ENCODE data around the gene DUSP5. TPM values are rescaled to one million over a fixed set of nuclear protein-coding genes. Genes with fewer than 3 reads are reported as not detected.
"Not testable (repeated sequence)": the region's sequence is repeated elsewhere in the genome, so short reads cannot be mapped to it uniquely, and the experiment has no call there.

Gene DUSP5
- total and polyA plus RNA-seq, 3 donors from 2014 or later: 42.7 to 57.5 (median 42.8) TPM

- no peaks in the 10 kb centered on the region for H3K27me3 ChIP-seq
- H3K4me3 ChIP-seq: no peak overlapping the region
- H3K36me3 ChIP-seq (ENCODE audit: low read depth, missing control alignments): no peaks in the 10 kb centered on the region
- intact Hi-C loops (cut with DNase I; ENCODE audit: low total_unique reads): no loop called here
- DNase-seq: no peak
- H3K27ac ChIP-seq: no peak overlapping the region
- TF ChIP-seq, protein P1, sequence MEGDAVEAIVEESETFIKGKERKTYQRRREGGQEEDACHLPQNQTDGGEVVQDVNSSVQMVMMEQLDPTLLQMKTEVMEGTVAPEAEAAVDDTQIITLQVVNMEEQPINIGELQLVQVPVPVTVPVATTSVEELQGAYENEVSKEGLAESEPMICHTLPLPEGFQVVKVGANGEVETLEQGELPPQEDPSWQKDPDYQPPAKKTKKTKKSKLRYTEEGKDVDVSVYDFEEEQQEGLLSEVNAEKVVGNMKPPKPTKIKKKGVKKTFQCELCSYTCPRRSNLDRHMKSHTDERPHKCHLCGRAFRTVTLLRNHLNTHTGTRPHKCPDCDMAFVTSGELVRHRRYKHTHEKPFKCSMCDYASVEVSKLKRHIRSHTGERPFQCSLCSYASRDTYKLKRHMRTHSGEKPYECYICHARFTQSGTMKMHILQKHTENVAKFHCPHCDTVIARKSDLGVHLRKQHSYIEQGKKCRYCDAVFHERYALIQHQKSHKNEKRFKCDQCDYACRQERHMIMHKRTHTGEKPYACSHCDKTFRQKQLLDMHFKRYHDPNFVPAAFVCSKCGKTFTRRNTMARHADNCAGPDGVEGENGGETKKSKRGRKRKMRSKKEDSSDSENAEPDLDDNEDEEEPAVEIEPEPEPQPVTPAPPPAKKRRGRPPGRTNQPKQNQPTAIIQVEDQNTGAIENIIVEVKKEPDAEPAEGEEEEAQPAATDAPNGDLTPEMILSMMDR (IDR thresholded peaks at IDR 0.05): no peak
- TF ChIP-seq POLR2A (IDR thresholded peaks at IDR 0.05): no peak
- H3K4me1 ChIP-seq: no peaks in the 10 kb centered on the region
- 85 to 96% methylated on average over 2 of the region's 2 CpGs for WGBS, 2 donors
- H3K9me3 ChIP-seq: no peaks in the 10 kb centered on the region
Measured at GRCh38 chr10:110531687-110532086, 34.0 kb downstream of the DUSP5 start.

GRCh38 chr10:110532628-110533027, 34.9 kb downstream of the DUSP5 start:
- H3K4me3 ChIP-seq; H3K27me3 ChIP-seq; intact Hi-C loops (cut with DNase I; ENCODE audit: low total_unique reads); H3K9me3 ChIP-seq; H3K4me1 ChIP-seq; DNase-seq; H3K27ac ChIP-seq; H3K36me3 ChIP-seq (ENCODE audit: low read depth, missing control alignments): not testable (repeated sequence)
- WGBS, 2 donors: 96 to 97% methylated on average over 4 of the region's 4 CpGs

DNA sequence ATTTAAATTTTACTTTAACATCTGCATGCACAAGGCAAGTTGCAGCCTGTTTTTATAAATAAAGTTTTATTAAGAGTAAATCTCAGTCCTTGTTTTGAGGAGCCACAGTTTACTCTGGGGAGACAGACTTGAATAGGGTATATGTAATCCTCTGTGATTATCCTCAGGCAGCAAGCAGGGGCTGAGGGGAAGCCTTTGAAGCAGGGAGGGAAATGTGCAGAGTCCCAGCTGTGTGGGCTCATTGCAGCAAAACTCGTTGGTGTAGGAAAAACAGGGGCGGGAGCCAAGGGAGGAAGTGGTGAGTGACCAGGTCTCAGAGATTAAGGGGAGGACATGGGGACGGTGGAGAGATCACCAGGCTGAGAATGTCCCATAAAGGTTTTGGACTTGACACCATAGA, 35.4 kb downstream of the DUSP5 start:
- TF ChIP-seq POLR2A (IDR thresholded peaks at IDR 0.05): no peak
- TF ChIP-seq, protein P1 (IDR thresholded peaks at IDR 0.05): no peak
- H3K4me3 ChIP-seq: no peak overlapping the region
- no peaks in the 10 kb centered on the region for H3K36me3 ChIP-seq (ENCODE audit: low read depth, missing control alignments)
- no peak for DNase-seq
- intact Hi-C loops (cut with DNase I; ENCODE audit: low total_unique reads): no loop called here
- no peaks in the 10 kb centered on the region for H3K9me3 ChIP-seq
- no peaks in the 10 kb centered on the region for H3K4me1 ChIP-seq
- H3K27ac ChIP-seq: no peak overlapping the region
- H3K27me3 ChIP-seq: no peaks in the 10 kb centered on the region
- 43 to 48% methylated on average over 3 of the region's 3 CpGs for WGBS, 2 donors

- H3K4me1 ChIP-seq: no peaks in the 10 kb centered on the region
- intact Hi-C loops (cut with DNase I; ENCODE audit: low total_unique reads): no loop called here
Measured at GRCh38 chr10:110534571-110534970, 36.9 kb downstream of the DUSP5 start.

DNA sequence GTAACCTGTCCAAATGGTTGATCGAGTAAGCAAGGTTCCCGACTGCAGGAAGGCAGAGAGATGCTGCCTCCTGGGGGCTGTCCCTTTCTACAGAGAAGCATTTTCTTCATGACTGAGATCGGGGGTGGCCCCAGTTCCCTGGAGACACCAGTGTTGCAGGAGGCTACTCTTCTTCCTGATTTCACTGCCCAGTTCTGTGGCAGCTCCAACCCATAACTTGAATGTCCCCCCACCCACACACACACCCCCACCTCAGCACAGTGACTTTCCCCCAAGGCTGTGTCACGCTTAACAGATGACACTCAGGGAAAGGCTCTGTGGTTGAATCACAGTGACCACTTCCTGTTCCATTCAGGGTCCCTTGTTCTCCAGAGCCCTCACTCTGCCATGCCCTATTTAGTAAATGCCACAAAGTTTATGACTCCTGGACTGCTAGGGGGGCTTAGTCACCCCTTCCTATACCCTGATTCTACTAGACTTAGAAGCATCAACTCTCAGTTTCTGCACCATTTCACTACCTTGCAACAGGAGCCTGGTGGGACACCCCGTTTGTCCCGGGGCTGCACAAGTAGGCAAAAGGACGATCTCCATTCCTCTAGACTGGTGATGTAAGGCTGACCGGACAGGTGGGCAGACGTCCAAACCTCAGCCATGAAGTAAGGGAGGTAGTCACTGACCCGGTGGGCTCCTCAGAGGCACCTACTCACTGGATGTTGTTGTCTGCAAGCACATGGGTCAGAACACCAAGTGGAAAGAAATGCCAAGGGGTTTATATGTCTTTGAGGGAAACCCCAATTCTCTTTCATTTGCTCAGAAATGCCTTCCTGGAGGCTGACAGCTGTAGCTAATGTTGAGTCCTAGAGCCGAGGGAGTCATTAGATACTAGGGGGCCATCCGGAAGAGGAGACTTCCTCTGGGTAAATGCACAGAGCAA, 38.5 kb downstream of the DUSP5 start:
- Histone ChIP-seq H3K27ac (no peak overlapping the region), H3K36me3 (ENCODE audit: low read depth, missing control alignments) (no peaks in the 10 kb centered on the region), H3K4me1 (no peaks in the 10 kb centered on the region), H3K9me3 (no peaks in the 10 kb centered on the region), H3K27me3 (no peaks in the 10 kb centered on the region), H3K4me3 (no peak overlapping the region)
- WGBS, 2 donors: 71 to 72% methylated on average over 11 to 12 of the region's 12 CpGs
- intact Hi-C loops (cut with DNase I; ENCODE audit: low total_unique reads): no loop called here
- DNase-seq: no peak
- TF ChIP-seq, protein P1 (IDR thresholded peaks at IDR 0.05): no peak
- TF ChIP-seq POLR2A (IDR thresholded peaks at IDR 0.05): no peak

More at GRCh38 chr10:110534571-110534970, 36.9 kb downstream of the DUSP5 start:
- 79 to 80% methylated on average over 2 of the region's 2 CpGs for WGBS, 2 donors
- Histone ChIP-seq H3K27ac (no peak overlapping the region), H3K9me3 (no peaks in the 10 kb centered on the region), H3K36me3 (ENCODE audit: low read depth, missing control alignments) (no peaks in the 10 kb centered on the region), H3K4me3 (no peak overlapping the region), H3K27me3 (no peaks in the 10 kb centered on the region)
- no peak for TF ChIP-seq POLR2A (IDR thresholded peaks at IDR 0.05)
- TF ChIP-seq, protein P1 (IDR thresholded peaks at IDR 0.05): no peak
- DNase-seq: no peak
